Measurements from ENCODE around the gene SLC6A1.

GRCh38 chr3:11054739-11055438 lies 62.3 kb downstream of the SLC6A1 start:
- TF ChIP-seq CTCF (IDR thresholded peaks at IDR 0.05) (no peak), POLR2A (IDR thresholded peaks at IDR 0.05) (no peak)
